Hepatocyte (in vitro differentiated cells): ENCODE measurements around the gene BTC.

Experiments used
- EZH2 ChIP-seq: fragments of 200-600 bp; sonication (generic); IDR thresholded peaks from 2 replicates; pipeline ENCODE4 v1.6.1; 2016; ENCODE audit warnings: antibody characterized with exemption, mild to moderate bottlenecking, borderline replicate concordance
- EZH2phosphoT487 ChIP-seq: fragments of 200-600 bp; sonication (generic); IDR thresholded peaks from one replicate; pipeline ENCODE4 v1.6.1; 2018; ENCODE audit warnings: antibody characterized with exemption, mild to moderate bottlenecking, low read depth, moderate library complexity; ENCODE audit not compliant: unreplicated experiment, severe bottlenecking
- TF ChIP-seq, protein P1 (sequence below): fragments of 200-600 bp; sonication (generic); IDR thresholded peaks from 2 replicates; pipeline ENCODE4 v1.5.1; 2016; ENCODE audit warnings: antibody characterized with exemption, mild to moderate bottlenecking; ENCODE audit not compliant: poor library complexity

DNA sequence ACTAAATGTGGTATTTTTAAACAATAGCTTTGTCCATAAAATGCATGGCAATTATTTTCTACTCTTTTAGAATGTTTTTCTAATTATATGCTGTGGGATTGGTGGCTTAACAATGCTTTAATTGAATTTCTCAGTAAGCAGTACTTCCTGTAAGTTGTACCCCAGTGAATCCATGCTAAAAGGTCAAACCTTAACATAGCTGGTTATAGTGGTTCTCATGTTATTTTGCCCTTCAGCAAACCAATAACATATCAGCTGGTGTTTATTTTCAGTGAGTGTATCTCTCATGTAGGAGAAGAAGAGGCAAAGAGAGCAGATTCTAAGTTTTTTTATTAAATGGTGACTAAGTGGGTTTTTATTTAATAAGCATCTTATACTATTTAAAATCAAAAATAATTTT lies 41.5 kb downstream of the BTC start:
- TF ChIP-seq, protein P1, sequence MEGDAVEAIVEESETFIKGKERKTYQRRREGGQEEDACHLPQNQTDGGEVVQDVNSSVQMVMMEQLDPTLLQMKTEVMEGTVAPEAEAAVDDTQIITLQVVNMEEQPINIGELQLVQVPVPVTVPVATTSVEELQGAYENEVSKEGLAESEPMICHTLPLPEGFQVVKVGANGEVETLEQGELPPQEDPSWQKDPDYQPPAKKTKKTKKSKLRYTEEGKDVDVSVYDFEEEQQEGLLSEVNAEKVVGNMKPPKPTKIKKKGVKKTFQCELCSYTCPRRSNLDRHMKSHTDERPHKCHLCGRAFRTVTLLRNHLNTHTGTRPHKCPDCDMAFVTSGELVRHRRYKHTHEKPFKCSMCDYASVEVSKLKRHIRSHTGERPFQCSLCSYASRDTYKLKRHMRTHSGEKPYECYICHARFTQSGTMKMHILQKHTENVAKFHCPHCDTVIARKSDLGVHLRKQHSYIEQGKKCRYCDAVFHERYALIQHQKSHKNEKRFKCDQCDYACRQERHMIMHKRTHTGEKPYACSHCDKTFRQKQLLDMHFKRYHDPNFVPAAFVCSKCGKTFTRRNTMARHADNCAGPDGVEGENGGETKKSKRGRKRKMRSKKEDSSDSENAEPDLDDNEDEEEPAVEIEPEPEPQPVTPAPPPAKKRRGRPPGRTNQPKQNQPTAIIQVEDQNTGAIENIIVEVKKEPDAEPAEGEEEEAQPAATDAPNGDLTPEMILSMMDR: no peak
- TF ChIP-seq EZH2: no peak
- no peak for TF ChIP-seq EZH2phosphoT487
